Right lobe of liver (tissue), 6 donors: ENCODE results near the gene GLYATL1B. TPM values are rescaled to one million over a fixed set of nuclear protein-coding genes. Genes with fewer than 3 reads are reported as not detected.
"Not testable (repeated sequence)": the region's sequence is repeated elsewhere in the genome, so short reads cannot be mapped to it uniquely, and the experiment has no call there.

ENCODE experiments used
- ATAC-seq, 4 donors: fragments of 200-7000 bp; cut with Tn5 transposase; one replicate each; pipeline ENCODE4 v1.9.1; 2020; ENCODE audit warnings: mild to moderate bottlenecking in 4 of 4, moderate library complexity in 4 of 4
- DNase-seq, 3 donors: peaks; one replicate each; pipeline ENCODE4 v3.0.0-alpha.2; 2020
- H3K27ac ChIP-seq, 3 donors: fragments of 200-600 bp; one replicate each; pipeline ENCODE4 v1.8.0; 2022
- H3K27me3 ChIP-seq, 2 donors: fragments of 200-600 bp; one replicate each; pipeline ENCODE4 v1.8.0; 2022
- H3K36me3 ChIP-seq, 4 donors: fragments of 200-600 bp; sonication (generic) in 1 of 4; one replicate each; pipeline versions ENCODE4 v1.5.1 to v1.8.0; 2017 to 2022; ENCODE audit warnings: control low read depth in 1 of 4
- H3K4me1 ChIP-seq, 4 donors: fragments of 200-600 bp; sonication (generic) in 1 of 4; one replicate each; pipeline versions ENCODE4 v1.5.1 to v1.8.0; 2017 to 2022; ENCODE audit warnings: control low read depth in 1 of 4
- H3K4me3 ChIP-seq, 3 donors: fragments of 200-600 bp; one replicate each; pipeline ENCODE4 v1.8.0; 2022
- H3K9me3 ChIP-seq, 4 donors: fragments of 200-600 bp; sonication (generic) in 1 of 4; one replicate each; pipeline versions ENCODE4 v1.5.1 to v1.8.0; 2017 to 2022; ENCODE audit warnings: control low read depth in 1 of 4
- CTCF ChIP-seq, 4 donors: fragments of 200-600 bp in 3 of 4; fragments of 450-650 bp in 1 of 4; IDR thresholded peaks; one replicate each; pipeline versions ENCODE4 v1.5.1 to v1.8.0; 2016 to 2022; ENCODE audit warnings: antibody characterized with exemption in 4 of 4, mild to moderate bottlenecking in 2 of 4
- POLR2A ChIP-seq: fragments of 450-650 bp; IDR thresholded peaks from one replicate; pipeline ENCODE4 v1.6.1; 2017; ENCODE audit warnings: antibody characterized with exemption, mild to moderate bottlenecking
- WGBS: methylation state at CpG from one replicate; pipeline ENCODE4 v1.1.6; 2018; ENCODE audit warnings: low coverage, low lambda C conversion rate; ENCODE audit not compliant: insufficient coverage; ENCODE audit errors: missing lambda C conversion rate; 5-methylcytosine and 5-hydroxymethylcytosine counted together
- intact Hi-C, 2 donors: fragments of 100-400 bp; cut with DNase I; formaldehyde crosslinking; loops; one replicate each; pipeline versions ENCODE4 v1.11.2 to v1.14.1; 2022
- total RNA-seq, 6 experiments: library from RNA; depleted of rRNA in 2 of 6; stranded (reverse); fragments of >200 nt in 2 of 6; fragmentation: NEBNext Ultra II Directional in 3 of 6; extraction: Animal tissue kit (Norgen Biotek cat#: 25700) in 3 of 6; gene quantifications; one replicate each; pipeline versions ENCODE4 v1.1.0 to v1.2.4, GENCODE V29; 2016 to 2023
- donor health status: DM: no; HTN: yes; CAD: no.
- donor health status: DM: no; HTN: no; CAD: no.
- donor health status: DM: no; HTN: no; CAD: no.
- donor health status: DM: no; HTN: yes; CAD: no.
- donor health status: DM: no; HTN: yes; CAD: no.

The GLYATL1B gene
- total RNA-seq, 6 experiments from 2014 or later, result 2.6 TPM; not detected in 5

- Histone ChIP-seq H3K9me3 (peaks cover 0 to 7% (median 2%) of the 10 kb centered on the region in 4 donors), H3K4me1 (no peaks in the 10 kb centered on the region), H3K27me3 (no peaks in the 10 kb centered on the region), H3K36me3 (no peaks in the 10 kb centered on the region), H3K27ac (no peak overlapping the region), H3K4me3 (no peak overlapping the region)
- no peak for ATAC-seq
- TF ChIP-seq POLR2A, result no peak
- TF ChIP-seq CTCF (IDR thresholded peaks at IDR 0.05), result no peak
- intact Hi-C loops, result no loop called here
- no peak for DNase-seq
- 100% methylated on average over 1 of the region's 1 CpG for WGBS
Observed at GRCh38 chr11:59115553-59115952, 29.4 kb downstream of the GLYATL1B start.

GRCh38 chr11:59117774-59118173 lies 31.7 kb downstream of the GLYATL1B start:
- intact Hi-C loops, result no loop called here
- no peaks in the 10 kb centered on the region for H3K4me1 ChIP-seq
- WGBS, result 90% methylated on average over 1 of the region's 2 CpGs
- peaks cover 0 to 7% (median 2%) of the 10 kb centered on the region in 4 donors for H3K9me3 ChIP-seq
- H3K27ac ChIP-seq, result no peak overlapping the region
- ATAC-seq, result no peak
- DNase-seq, result no peak
- H3K27me3 ChIP-seq, result no peaks in the 10 kb centered on the region
- H3K4me3 ChIP-seq, result no peak overlapping the region
- H3K36me3 ChIP-seq, result no peaks in the 10 kb centered on the region
- TF ChIP-seq POLR2A, result no peak
- no peak for TF ChIP-seq CTCF (IDR thresholded peaks at IDR 0.05)

GRCh38 chr11:59119826-59120225 lies 33.7 kb downstream of the GLYATL1B start:
- ATAC-seq (no peak), DNase-seq (no peak)
- Histone ChIP-seq H3K27me3 (no peaks in the 10 kb centered on the region), H3K27ac (no peak overlapping the region), H3K9me3 (peaks cover 0 to 7% (median 2%) of the 10 kb centered on the region in 4 donors), H3K36me3 (no peaks in the 10 kb centered on the region), H3K4me1 (no peaks in the 10 kb centered on the region), H3K4me3 (no peak overlapping the region)
- TF ChIP-seq CTCF (IDR thresholded peaks at IDR 0.05) (no peak), POLR2A (no peak)
- intact Hi-C loops, result no loop called here

- TF ChIP-seq POLR2A (no peak), CTCF (IDR thresholded peaks at IDR 0.05) (peak; percentile 87 to 98 (median 96))
- Histone ChIP-seq H3K27me3 (no peaks in the 10 kb centered on the region), H3K36me3 (peaks cover 0 to 14% (median 0%) of the 10 kb centered on the region in 4 donors), H3K4me1 (peaks cover 0 to 4% (median 2%) of the 10 kb centered on the region in 4 donors), H3K9me3 (no peaks in the 10 kb centered on the region), H3K27ac (no peak overlapping the region), H3K4me3 (no peak overlapping the region)
- WGBS, result 11% methylated on average over 19 of the region's 20 CpGs
- peak; percentile 99 to 100 (median 100) for ATAC-seq
- intact Hi-C loops, result no loop called here
- peak; percentile 77 to 86 (median 83) for DNase-seq
Observed at GRCh38 chr11:59135648-59136461, 49.7 kb downstream of the GLYATL1B start.

GRCh38 chr11:59136551-59136950 lies 50.4 kb downstream of the GLYATL1B start:
- DNase-seq, H3K9me3 ChIP-seq, H3K27ac ChIP-seq, H3K4me3 ChIP-seq, intact Hi-C loops, ATAC-seq, H3K4me1 ChIP-seq, H3K27me3 ChIP-seq: not testable (repeated sequence)
- peaks cover 0 to 14% (median 0%) of the 10 kb centered on the region in 4 donors for H3K36me3 ChIP-seq
- 68% methylated on average over 6 of the region's 6 CpGs for WGBS
